ENCODE results near the gene PHACTR4.

GRCh38 chr1:28421744-28422143 is 52.2 kb downstream of the PHACTR4 start:
- TF ChIP-seq CTCF (IDR thresholded peaks at IDR 0.05; ENCODE audit: insufficient read depth, low read length, poor library complexity, severe bottlenecking) (no peak), EZH2phosphoT487 (conservative IDR thresholded peaks at IDR 0.05; ENCODE audit: low read length) (no peak)

Measured in SU-DHL-6 (cell line).